Measurements from ENCODE around the gene UBAP1.
"Not testable (repeated sequence)": the region's sequence is repeated elsewhere in the genome, so short reads cannot be mapped to it uniquely, and the experiment has no call there.

The UBAP1 gene

GRCh38 chr9:34178436-34179212 lies at the start of gene UBAP1:
UBAP1 (plus strand) TSS chr9:34179043; CDS start chr9:34220915, 41,872 bp downstream.
- peak; percentile 99 for DNase-seq

GRCh38 chr9:34131571-34131970 lies 47.3 kb upstream of the UBAP1 start:
- no peak for DNase-seq

- DNase-seq: no peak
Observed at GRCh38 chr9:34133436-34133949, 45.4 kb upstream of the UBAP1 start.

- no peak for DNase-seq
Observed at GRCh38 chr9:34134521-34134920, 44.3 kb upstream of the UBAP1 start.

GRCh38 chr9:34138644-34139043 lies 40.2 kb upstream of the UBAP1 start:
- not testable (repeated sequence) for DNase-seq

- peak; percentile 40 for DNase-seq
Observed at GRCh38 chr9:34139477-34140146, 39.2 kb upstream of the UBAP1 start.

GRCh38 chr9:34140853-34141252 lies 38.0 kb upstream of the UBAP1 start:
- no peak for DNase-seq

- DNase-seq: no peak
Observed at GRCh38 chr9:34143116-34143515, 35.7 kb upstream of the UBAP1 start.

- peak; percentile 16 for DNase-seq
Observed at GRCh38 chr9:34145165-34145564, 33.7 kb upstream of the UBAP1 start.

- no peak for DNase-seq
Observed at GRCh38 chr9:34151398-34151797, 27.4 kb upstream of the UBAP1 start.

- DNase-seq: peak; percentile 45
Observed at GRCh38 chr9:34154057-34154456, 24.8 kb upstream of the UBAP1 start.

GRCh38 chr9:34157318-34157717 lies 21.5 kb upstream of the UBAP1 start:
- DNase-seq: no peak

- DNase-seq: no peak
Observed at GRCh38 chr9:34157898-34158297, 20.9 kb upstream of the UBAP1 start.

- peak; percentile 82 for DNase-seq
Observed at GRCh38 chr9:34158362-34158869, 20.4 kb upstream of the UBAP1 start.

- DNase-seq: no peak
Observed at GRCh38 chr9:34163434-34163833, 15.4 kb upstream of the UBAP1 start.

GRCh38 chr9:34169125-34169524 lies 9.7 kb upstream of the UBAP1 start:
- no peak for DNase-seq

- DNase-seq: peak; percentile 53
Observed at GRCh38 chr9:34170237-34170991, 8.4 kb upstream of the UBAP1 start.

- no peak for DNase-seq
Observed at GRCh38 chr9:34171753-34172535, 6.9 kb upstream of the UBAP1 start.

- no peak for DNase-seq
Observed at GRCh38 chr9:34176089-34176488, 2.8 kb upstream of the UBAP1 start.

- DNase-seq: no peak
Observed at GRCh38 chr9:34177593-34178435, 1.0 kb upstream of the UBAP1 start.
